Osteoblast (primary cell): ENCODE results near the gene RNF112. TPM values are rescaled to one million over a fixed set of nuclear protein-coding genes. Genes with fewer than 3 reads are reported as not detected.

Source experiments
- DNase-seq: peaks from one replicate; pipeline ENCODE4 v3.0.0; 2011; ENCODE audit warnings: low spot score, mixed read lengths; ENCODE audit not compliant: insufficient read length; ENCODE audit errors: missing footprints
- H2AFZ ChIP-seq: 2 replicates; pipeline ENCODE4 v1.6.0; 2011; ENCODE audit warnings: mild to moderate bottlenecking, low read length
- H3K27ac ChIP-seq: 2 replicates; pipeline ENCODE4 v1.5.1; 2011; ENCODE audit warnings: mild to moderate bottlenecking, low read depth, low read length, moderate library complexity
- H3K27me3 ChIP-seq: 2 replicates; pipeline ENCODE4 v1.6.0; 2012; ENCODE audit warnings: mild to moderate bottlenecking, control low read depth, inconsistent platforms, low read length, moderate library complexity; ENCODE audit not compliant: insufficient read depth
- H3K36me3 ChIP-seq: 2 replicates; pipeline ENCODE4 v1.5.1; 2011; ENCODE audit warnings: mild to moderate bottlenecking, low read length, control low read depth, moderate library complexity; ENCODE audit not compliant: insufficient read depth
- H3K4me1 ChIP-seq: 2 replicates; pipeline ENCODE4 v1.5.1; 2011; ENCODE audit warnings: mild to moderate bottlenecking, low read length, control low read depth, moderate library complexity; ENCODE audit not compliant: insufficient read depth
- H3K4me2 ChIP-seq: 2 replicates; pipeline ENCODE4 v1.6.0; 2011; ENCODE audit warnings: mild to moderate bottlenecking, low read length; ENCODE audit not compliant: insufficient read depth
- H3K4me3 ChIP-seq: fragments of 200-600 bp; sonication (generic); 3 replicates; pipeline ENCODE4 v1.5.1; 2012; ENCODE audit warnings: mild to moderate bottlenecking, low read length, inconsistent platforms; ENCODE audit not compliant: insufficient read depth
- H3K79me2 ChIP-seq: 2 replicates; pipeline ENCODE4 v1.6.0; 2012; ENCODE audit warnings: mild to moderate bottlenecking, low read length, control low read depth, inconsistent platforms; ENCODE audit not compliant: insufficient read depth
- H3K9me3 ChIP-seq: 2 replicates; pipeline ENCODE4 v1.5.1; 2011; ENCODE audit warnings: low read depth, low read length, control low read depth
- H4K20me1 ChIP-seq: 2 replicates; pipeline ENCODE4 v1.6.0; 2012; ENCODE audit warnings: mild to moderate bottlenecking, low read length, control low read depth; ENCODE audit not compliant: insufficient read depth
- CTCF ChIP-seq: IDR thresholded peaks from 2 replicates; pipeline ENCODE4 v1.5.1; 2011; ENCODE audit warnings: mild to moderate bottlenecking, low read depth, low read length, moderate library complexity; ENCODE audit errors: extremely low read depth
- total RNA-seq: library from RNA; depleted of rRNA; stranded (reverse); fragments of >200 nt; gene quantifications from 2 replicates; pipeline ENCODE4 v1.2.3, GENCODE V29; 2012

The RNF112 gene
- total RNA-seq, 1 donor: 0.36 TPM

- H3K9me3 ChIP-seq: no peaks in the 10 kb centered on the region
- no peak overlapping the region for H3K27ac ChIP-seq
- no peak overlapping the region for H3K4me3 ChIP-seq
- no peaks in the 10 kb centered on the region for H3K36me3 ChIP-seq
- no peaks in the 10 kb centered on the region for H3K27me3 ChIP-seq
- TF ChIP-seq CTCF: no peak
- no peak overlapping the region for H3K4me2 ChIP-seq
- no peaks in the 10 kb centered on the region for H4K20me1 ChIP-seq
- H3K4me1 ChIP-seq: peaks cover 14% of the 10 kb centered on the region
- DNase-seq: peak; percentile 83
- no peaks in the 10 kb centered on the region for H3K79me2 ChIP-seq
- H2AFZ ChIP-seq: no peak overlapping the region
These were observed 46.1 kb upstream of the RNF112 start for GRCh38 chr17:19364699-19365498.

DNA sequence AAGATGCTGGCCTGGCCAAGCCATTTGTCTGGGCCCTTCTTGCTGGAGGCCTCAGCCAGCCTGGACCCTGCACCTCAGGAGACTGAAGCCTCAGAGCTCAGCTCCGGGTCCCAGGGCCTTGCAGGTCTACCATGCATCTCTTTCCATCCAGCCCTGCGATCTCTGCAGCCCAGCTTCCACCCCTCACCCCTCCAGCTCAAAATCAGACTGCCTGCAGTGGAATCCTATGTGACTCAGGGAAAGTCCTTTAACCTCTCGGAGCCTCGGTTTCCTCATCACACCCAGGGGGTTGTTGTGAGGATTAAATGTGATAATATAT lies 45.6 kb upstream of the RNF112 start:
- Histone ChIP-seq H3K27ac (no peak overlapping the region), H3K36me3 (no peaks in the 10 kb centered on the region), H3K79me2 (no peaks in the 10 kb centered on the region), H3K4me1 (peaks cover 14% of the 10 kb centered on the region), H2AFZ (no peak overlapping the region), H4K20me1 (no peaks in the 10 kb centered on the region), H3K4me3 (no peak overlapping the region), H3K27me3 (no peaks in the 10 kb centered on the region), H3K4me2 (no peak overlapping the region), H3K9me3 (no peaks in the 10 kb centered on the region)
- no peak for TF ChIP-seq CTCF
- peak; percentile 81 for DNase-seq

GRCh38 chr17:19365833-19366636 lies 45.0 kb upstream of the RNF112 start:
- Histone ChIP-seq H3K4me2 (no peak overlapping the region), H3K4me3 (no peak overlapping the region)
- no peak for TF ChIP-seq CTCF

GRCh38 chr17:19366637-19366972 lies 44.4 kb upstream of the RNF112 start:
- Histone ChIP-seq H3K4me3 (no peak overlapping the region), H3K4me1 (peaks cover 14% of the 10 kb centered on the region), H3K36me3 (no peaks in the 10 kb centered on the region), H2AFZ (no peak overlapping the region), H4K20me1 (no peaks in the 10 kb centered on the region), H3K27ac (no peak overlapping the region), H3K9me3 (no peaks in the 10 kb centered on the region), H3K27me3 (no peaks in the 10 kb centered on the region), H3K4me2 (no peak overlapping the region), H3K79me2 (no peaks in the 10 kb centered on the region)
- DNase-seq: peak; percentile 35
- no peak for TF ChIP-seq CTCF

More at GRCh38 chr17:19365833-19366636, 45.0 kb upstream of the RNF112 start:
- H3K27me3 ChIP-seq: no peaks in the 10 kb centered on the region
- H3K4me1 ChIP-seq: peaks cover 14% of the 10 kb centered on the region
- DNase-seq: peak; percentile 66
- H3K9me3 ChIP-seq: no peaks in the 10 kb centered on the region
- no peaks in the 10 kb centered on the region for H4K20me1 ChIP-seq
- no peak overlapping the region for H3K27ac ChIP-seq
- H3K79me2 ChIP-seq: no peaks in the 10 kb centered on the region
- no peaks in the 10 kb centered on the region for H3K36me3 ChIP-seq
- no peak overlapping the region for H2AFZ ChIP-seq
